Suppressor macrophage treated with lipopolysaccharide for 4 hours (primary cell): ENCODE measurements around the gene EPB41.
"Not testable (repeated sequence)": the region's sequence is repeated elsewhere in the genome, so short reads cannot be mapped to it uniquely, and the experiment has no call there.

Source experiments
- DNase-seq: peaks from one replicate; pipeline ENCODE4 v3.0.0-alpha.2; 2020

The EPB41 gene

GRCh38 chr1:28983091-28983490 lies 68.7 kb downstream of the EPB41 start:
- no peak for DNase-seq

GRCh38 chr1:28983509-28984310 lies 69.3 kb downstream of the EPB41 start:
- DNase-seq: no peak

GRCh38 chr1:28984311-28984684 lies 69.9 kb downstream of the EPB41 start:
- DNase-seq: no peak

GRCh38 chr1:28985427-28985826 lies 71.1 kb downstream of the EPB41 start:
- DNase-seq: no peak

- peak; percentile 68 for DNase-seq
These were observed 72.0 kb downstream of the EPB41 start for GRCh38 chr1:28986306-28986910.

GRCh38 chr1:29002792-29003191 lies 88.4 kb downstream of the EPB41 start:
- DNase-seq: no peak

GRCh38 chr1:29004288-29004687 lies 89.9 kb downstream of the EPB41 start:
- DNase-seq: no peak

GRCh38 chr1:29004798-29005197 lies 90.4 kb downstream of the EPB41 start:
- no peak for DNase-seq

GRCh38 chr1:29011775-29012174 lies 97.4 kb downstream of the EPB41 start:
- DNase-seq: no peak

- DNase-seq: no peak
These were observed 102.9 kb downstream of the EPB41 start for GRCh38 chr1:29017235-29017634.

GRCh38 chr1:29017975-29018712 lies 103.8 kb downstream of the EPB41 start:
- no peak for DNase-seq

- no peak for DNase-seq
These were observed 108.3 kb downstream of the EPB41 start for GRCh38 chr1:29022620-29023019.

GRCh38 chr1:29029667-29030066 lies 115.3 kb downstream of the EPB41 start:
- DNase-seq: no peak

- DNase-seq: no peak
These were observed 118.5 kb downstream of the EPB41 start for GRCh38 chr1:29032841-29033240.

- DNase-seq: peak; percentile 63
These were observed 119.6 kb downstream of the EPB41 start for GRCh38 chr1:29033829-29034466.

GRCh38 chr1:29043274-29043965 lies 129.1 kb downstream of the EPB41 start:
- no peak for DNase-seq

- no peak for DNase-seq
These were observed 129.6 kb downstream of the EPB41 start for GRCh38 chr1:29044010-29044409.

- DNase-seq: not testable (repeated sequence)
These were observed 131.3 kb downstream of the EPB41 start for GRCh38 chr1:29045663-29046062.

- DNase-seq: no peak
These were observed 132.8 kb downstream of the EPB41 start for GRCh38 chr1:29047142-29047541.

GRCh38 chr1:29050166-29050565 lies 135.8 kb downstream of the EPB41 start:
- DNase-seq: no peak

- DNase-seq: no peak
These were observed 137.7 kb downstream of the EPB41 start for GRCh38 chr1:29052100-29052499.

- DNase-seq: no peak
These were observed 138.6 kb downstream of the EPB41 start for GRCh38 chr1:29052941-29053340.

- no peak for DNase-seq
These were observed 140.8 kb downstream of the EPB41 start for GRCh38 chr1:29055160-29055559.
